NCI-H146 treated with DMSO at 0.1 percent for 48 hours (cell line): ENCODE results near the gene ABHD11.
"Not testable (repeated sequence)": the region's sequence is repeated elsewhere in the genome, so short reads cannot be mapped to it uniquely, and the experiment has no call there.

ENCODE experiments used
- DNase-seq: peaks from one replicate; lab custom pipeline; 2025; ENCODE audit not compliant: unreplicated experiment; lab: John Stamatoyannopoulos, UW

Gene ABHD11, protein sequence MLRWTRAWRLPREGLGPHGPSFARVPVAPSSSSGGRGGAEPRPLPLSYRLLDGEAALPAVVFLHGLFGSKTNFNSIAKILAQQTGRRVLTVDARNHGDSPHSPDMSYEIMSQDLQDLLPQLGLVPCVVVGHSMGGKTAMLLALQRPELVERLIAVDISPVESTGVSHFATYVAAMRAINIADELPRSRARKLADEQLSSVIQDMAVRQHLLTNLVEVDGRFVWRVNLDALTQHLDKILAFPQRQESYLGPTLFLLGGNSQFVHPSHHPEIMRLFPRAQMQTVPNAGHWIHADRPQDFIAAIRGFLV

GRCh38 chr7:73738612-73739386 is at the start of gene ABHD11:
Gene ABHD11 (minus strand): TSS chr7:73738802. CDS start chr7:73738770, 32 bp downstream.
- DNase-seq: peak; percentile 93

DNA sequence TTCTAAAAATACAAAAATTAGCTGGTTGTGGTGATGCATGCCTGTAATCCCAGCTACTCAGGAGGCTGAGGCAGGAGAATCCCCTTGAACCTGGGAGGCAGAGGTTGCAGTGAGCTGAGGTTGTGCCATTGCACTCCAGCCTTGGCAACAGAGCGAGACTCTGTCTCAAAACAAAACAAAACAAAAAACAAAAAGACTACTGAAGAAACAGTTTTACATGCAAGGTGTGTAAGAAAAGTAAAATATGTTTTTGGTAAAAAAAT is 49.1 kb upstream of the ABHD11 start:
- not testable (repeated sequence) for DNase-seq

DNA sequence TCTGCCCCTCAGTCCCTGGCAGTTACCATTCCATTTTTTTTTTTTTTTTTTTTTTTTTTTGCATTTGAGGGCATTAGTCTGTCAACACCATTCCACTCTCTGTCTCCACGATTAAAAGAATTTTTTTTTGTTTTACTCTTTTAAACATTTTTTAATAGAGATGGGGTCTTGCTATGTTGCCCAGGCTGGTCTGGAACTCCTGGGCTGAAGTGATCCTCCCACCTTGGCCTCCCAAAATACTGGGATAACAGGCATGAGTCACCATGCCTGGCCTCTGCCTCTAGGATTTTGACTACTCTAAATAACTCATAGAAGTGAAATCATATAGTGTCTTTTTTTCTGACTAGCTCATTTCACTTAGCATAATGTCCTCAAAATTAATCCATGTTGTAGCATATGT is 48.0 kb upstream of the ABHD11 start:
- DNase-seq: no peak

DNA sequence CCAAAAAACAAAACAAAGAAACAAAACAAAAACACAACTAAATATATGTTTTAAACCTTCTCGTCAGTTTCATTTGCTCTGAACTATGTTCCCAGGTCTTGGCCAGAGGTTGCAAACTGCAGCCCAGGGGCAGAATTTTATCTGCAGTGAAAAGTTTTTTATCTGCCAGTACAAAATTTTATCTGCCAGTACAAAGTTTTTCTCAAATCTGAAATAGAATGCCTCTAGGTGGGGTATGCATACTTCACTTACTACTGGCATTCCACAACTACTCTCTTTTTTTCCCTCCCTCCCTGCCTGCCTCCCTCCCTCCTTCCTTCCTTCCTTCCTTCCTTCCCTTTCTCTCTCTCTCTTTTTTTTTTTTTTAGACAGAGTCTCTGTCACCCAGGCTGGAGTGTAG is 40.9 kb upstream of the ABHD11 start:
- DNase-seq: no peak

DNA sequence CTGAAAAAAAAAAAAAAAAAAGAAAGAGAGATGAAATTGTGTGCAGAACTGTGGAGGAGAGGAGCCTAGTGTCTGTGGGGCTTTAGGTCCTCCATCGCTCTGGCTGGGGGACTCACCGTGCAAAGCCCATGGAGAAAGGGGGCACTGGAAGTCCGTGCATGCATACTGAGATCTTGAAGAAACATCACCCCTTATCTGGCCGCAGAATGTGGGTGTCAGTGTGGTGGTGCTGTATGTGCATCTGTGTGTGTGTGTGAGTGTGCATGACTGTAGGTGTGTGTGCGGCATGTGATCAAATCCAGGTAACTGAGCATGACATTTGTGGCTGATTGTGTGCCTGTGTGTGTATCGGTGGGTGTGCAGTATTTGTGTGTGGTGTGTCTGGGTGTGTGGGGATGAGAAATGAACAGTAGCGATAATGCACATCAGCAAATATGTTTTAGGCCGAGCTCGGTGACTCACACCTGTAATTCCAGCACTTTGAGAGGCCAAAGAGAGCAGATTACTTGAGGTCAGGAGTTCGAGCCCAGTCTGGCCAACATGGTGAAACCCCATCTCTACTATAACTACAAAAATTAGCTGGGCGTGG is 40.3 kb upstream of the ABHD11 start:
- no peak for DNase-seq

GRCh38 chr7:73774923-73775322 is 36.3 kb upstream of the ABHD11 start:
- DNase-seq: no peak

- no peak for DNase-seq
Observed at GRCh38 chr7:73773700-73774517, 35.3 kb upstream of the ABHD11 start.

- no peak for DNase-seq
Observed at GRCh38 chr7:73770860-73771670, 32.5 kb upstream of the ABHD11 start.

- peak; percentile 87 for DNase-seq
Observed at GRCh38 chr7:73770002-73770859, 31.6 kb upstream of the ABHD11 start, which contains the start of gene CLDN3. Gene CLDN3 (minus strand): TSS chr7:73770270. CDS start chr7:73770049, 221 bp downstream.

DNA sequence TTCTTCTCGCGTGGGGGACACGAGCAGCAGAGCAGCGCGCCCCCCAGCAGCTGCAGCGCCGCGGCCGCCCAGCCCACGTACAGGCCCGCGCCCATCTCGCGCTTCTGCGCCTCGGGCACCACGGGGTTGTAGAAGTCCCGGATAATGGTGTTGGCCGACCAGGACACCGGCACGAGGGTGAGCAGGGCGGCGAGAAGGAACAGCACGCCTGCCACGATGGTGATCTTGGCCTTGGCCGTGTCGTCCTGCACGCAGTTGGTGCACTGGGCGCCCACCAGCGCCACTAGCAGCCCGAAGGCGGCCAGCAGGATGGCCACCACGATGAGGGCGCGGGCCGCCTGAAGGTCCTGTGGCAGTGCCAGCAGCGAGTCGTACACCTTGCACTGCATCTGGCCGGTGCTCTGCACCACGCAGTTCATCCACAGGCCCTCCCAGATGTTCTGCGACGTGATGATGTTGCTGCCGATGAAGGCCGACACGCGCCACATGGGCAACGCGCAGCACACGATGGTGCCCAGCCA is 30.9 kb upstream of the ABHD11 start:
- no peak for DNase-seq

GRCh38 chr7:73768641-73769480 is 30.3 kb upstream of the ABHD11 start:
- no peak for DNase-seq

- DNase-seq: no peak
Observed at GRCh38 chr7:73766556-73767229, 28.1 kb upstream of the ABHD11 start.

GRCh38 chr7:73762659-73762999 is 24.0 kb upstream of the ABHD11 start:
- no peak for DNase-seq

GRCh38 chr7:73761854-73762658 is 23.5 kb upstream of the ABHD11 start:
- DNase-seq: no peak

DNA sequence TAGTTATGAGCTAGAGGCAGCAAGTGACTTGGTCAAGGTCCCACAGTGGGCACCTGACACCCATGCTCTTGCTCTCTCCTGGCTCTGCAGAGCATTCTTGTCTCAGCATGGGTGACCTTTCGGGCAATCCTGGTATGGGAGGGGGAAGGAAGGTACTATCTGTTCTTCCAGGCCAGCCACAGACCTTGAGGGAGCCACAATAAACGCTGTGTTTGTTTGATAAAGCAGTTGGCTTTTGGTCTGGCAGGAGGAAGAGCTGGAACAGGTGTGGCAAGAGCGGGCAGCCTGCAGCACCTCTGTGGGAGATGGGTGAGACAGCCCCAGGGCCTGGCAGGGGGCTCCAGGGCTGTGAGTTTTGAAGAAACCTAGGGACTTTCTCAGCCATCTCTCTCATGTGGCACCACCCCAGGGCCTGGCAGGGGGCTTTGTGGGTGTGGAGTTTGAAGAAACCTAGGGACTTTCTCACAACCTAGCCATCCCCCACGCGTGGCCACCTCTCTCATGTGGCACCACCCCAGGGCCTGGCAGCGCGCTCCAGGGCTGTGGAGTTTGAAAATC is 20.1 kb upstream of the ABHD11 start:
- no peak for DNase-seq

DNA sequence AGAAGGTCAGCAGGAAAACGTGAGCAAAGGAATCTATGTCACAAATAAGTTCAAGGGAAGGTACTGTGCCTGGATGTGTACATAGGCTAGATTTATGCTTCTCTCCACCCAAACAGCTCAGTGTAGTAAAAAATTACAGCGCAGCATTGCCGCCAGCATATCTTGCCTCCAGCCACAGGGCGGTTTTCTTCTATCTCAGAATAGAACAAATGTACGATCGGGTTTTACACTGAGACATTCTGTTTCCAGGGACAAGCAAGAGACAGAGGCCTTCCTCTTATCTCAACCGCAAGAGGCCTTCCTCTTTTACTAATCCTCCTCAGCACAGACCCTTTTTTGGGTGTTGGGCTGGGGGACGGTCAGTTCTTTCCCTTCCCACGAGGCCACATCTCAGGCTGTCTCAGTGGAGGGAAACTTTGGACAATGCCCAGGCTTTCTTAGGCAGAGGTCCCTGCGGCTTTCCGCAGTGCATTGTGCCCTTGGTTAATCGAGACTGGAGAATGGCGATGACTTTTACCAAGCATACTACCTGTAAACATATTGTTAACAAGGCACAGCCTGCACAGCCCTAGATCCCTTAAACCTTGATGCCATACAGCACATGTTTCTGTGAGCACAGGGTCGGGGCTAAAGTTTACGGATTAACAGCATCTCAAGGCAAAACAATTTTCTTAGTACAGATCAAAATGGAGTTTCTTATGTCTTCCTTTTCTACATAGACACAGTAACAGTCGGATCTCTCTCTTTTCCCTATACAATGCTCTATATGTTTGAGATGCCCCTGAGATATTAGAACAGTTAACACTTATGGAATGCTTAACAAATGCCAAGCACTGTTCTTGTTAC is 11.6 kb upstream of the ABHD11 start:
- DNase-seq: no peak
